ENCODE results near the gene ZNF784.

- TF ChIP-seq CSDE1 (IDR thresholded peaks at IDR 0.05) (no peak), TFAP4 (CRISPR knock-in tag; IDR thresholded peaks at IDR 0.05; ENCODE audit: borderline replicate concordance) (no peak), NELFE (IDR thresholded peaks at IDR 0.05; ENCODE audit: insufficient read depth, insufficient read length) (no peak), FOXA1 (IDR thresholded peaks at IDR 0.05; ENCODE audit: borderline replicate concordance) (no peak), TARDBP (IDR thresholded peaks at IDR 0.05) (no peak), TEAD4 (IDR thresholded peaks at IDR 0.05; ENCODE audit: low read length) (no peak), TEAD4 (CRISPR knock-in tag; IDR thresholded peaks at IDR 0.05; ENCODE audit: borderline replicate concordance) (no peak), NONO (IDR thresholded peaks at IDR 0.05; ENCODE audit: low read depth in 2 of 2, low read length in 1 of 2) (no peak)
These were observed 36.6 kb upstream of the ZNF784 start for GRCh38 chr19:55660991-55661390.

Measured in K562 (cell line).